NCI-H2081 treated with DMSO at 0.1 percent for 48 hours (cell line): ENCODE measurements around the gene CXCL6.

Experiments
- DNase-seq: peaks from one replicate; lab custom pipeline; 2025; lab: John Stamatoyannopoulos, UW

The CXCL6 gene

DNA sequence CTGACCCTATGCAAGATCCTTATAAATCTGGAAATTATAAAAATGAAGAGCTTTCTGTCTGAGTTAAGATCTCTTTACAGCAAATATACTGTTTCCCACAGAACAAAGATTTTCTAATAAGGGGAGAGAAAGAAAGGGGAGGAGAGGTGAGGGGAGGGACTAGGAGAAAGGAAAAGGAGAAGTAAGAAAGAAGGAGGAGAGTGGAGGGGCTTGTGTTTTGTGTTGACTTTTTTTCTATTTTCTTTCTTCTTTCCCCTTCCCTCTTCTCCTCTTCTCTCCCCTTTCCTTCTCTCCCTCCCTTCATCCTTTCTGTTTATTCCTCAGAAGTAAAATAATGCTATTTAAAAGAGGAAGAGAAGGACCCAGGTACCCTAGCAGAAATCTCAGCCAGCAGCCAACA lies 6.2 kb downstream of the CXCL6 start:
- DNase-seq = no peak

DNA sequence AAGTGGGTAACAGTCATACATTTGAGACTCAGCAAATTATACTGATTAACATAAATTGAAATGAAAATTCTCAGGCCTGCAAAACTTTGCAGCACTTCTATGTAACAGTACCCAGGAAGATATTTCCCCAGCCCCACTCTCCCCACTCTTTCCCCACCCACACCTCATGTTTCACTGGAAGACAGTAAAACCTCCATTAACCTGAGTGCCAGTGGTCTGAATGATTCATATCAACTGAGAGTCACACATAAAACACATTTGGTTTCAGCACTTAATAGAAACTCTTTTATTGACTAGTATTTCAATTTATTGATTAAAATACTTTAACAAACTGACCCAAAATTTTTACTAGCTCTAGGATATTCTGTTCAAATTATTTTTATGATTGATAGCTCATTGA lies 6.9 kb downstream of the CXCL6 start:
- no peak for DNase-seq

DNA sequence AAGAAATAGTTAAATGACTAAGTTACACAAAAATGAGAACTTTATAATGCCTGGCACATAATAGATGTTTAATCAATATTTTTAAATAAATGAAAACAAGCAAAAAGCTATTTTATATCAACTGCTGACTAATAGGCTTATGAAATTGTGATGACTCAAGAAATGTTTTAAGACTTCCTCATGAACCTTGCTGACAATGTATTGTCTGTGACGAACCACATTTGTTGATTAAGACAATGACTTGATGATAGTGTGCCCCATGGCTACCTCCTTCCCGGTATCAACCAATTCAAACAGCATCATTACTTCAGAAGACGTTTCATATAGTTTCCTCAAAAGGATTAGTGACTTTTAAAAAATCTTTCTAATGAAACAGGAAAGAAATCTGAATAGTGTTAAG lies 7.9 kb downstream of the CXCL6 start:
- DNase-seq = no peak

DNA sequence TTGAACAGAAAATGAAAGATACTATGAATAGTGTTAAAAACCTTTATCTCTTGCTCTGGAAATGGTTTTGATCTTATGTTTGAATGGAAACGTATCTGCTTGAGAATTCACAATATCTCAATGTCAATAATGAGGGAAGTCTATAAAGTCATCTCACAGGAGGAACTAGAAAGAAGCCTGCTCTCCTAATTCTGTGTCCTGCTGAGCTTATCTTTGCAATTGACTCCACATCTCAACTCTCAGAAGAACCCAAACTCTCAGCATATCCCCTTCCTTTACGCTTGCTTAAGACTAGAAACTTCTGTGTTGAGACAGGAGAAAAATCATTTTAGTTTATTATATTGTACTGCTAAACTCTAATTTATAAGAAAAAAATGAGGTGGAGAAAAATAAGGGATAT lies 8.3 kb downstream of the CXCL6 start:
- no peak for DNase-seq

DNA sequence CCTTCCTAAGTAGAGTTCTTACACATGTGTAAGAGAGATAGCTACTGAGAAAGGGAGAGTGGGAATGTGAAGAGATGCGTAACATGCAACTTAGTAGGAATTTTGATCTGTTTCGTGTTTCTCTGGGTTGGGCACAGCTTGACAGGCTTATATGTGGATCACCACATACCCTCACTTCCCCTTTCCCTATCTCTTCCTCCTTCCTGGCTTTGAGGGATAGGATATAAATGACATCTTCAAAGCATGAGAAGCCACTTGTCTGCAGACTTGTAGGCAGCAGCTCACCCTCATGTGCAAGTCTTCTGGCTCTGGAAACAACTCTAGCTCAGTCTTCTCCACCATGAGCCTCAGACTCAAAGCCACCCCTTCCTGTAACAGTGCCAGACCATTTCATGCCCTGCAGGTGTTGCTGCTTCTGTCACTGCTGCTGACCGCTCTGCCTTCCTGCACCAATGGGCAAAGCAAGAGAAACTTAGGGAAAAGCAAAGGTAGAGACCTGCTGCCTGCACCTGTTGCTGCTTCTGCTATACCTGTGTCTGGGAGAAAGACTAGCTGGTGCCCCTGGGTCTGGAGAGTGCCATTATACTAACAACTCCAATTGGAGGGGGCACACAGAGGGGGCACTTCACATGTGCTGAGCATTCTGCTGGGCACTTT lies 11.2 kb downstream of the CXCL6 start:
- no peak for DNase-seq

DNA sequence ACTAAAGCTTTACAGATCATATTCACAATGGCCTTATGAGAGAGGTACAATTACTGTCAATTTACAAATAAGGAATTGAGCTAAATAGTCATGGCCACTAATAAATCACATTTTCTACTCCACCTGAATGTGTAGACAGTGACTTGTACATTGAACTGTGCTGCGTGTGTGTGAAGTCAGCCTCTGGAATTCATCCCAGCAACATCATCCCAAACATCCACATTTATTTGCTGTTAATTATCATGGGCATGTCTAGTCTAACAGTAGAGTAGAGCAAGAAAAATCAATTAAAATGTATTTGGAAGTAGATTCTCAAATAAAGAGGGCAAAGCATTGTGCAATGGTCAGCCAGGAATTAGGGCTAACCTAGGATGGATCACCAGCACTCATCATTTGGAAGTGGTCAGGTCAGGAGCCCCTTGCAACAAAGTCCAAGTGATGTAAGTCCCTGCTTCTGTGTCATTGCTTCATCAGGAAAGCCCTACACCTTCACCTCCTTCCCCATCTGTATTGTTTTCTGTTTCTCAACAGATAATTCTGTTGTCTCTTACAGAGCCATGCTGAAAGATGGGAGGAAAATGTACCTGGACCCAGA lies 11.8 kb downstream of the CXCL6 start:
- DNase-seq = no peak

DNA sequence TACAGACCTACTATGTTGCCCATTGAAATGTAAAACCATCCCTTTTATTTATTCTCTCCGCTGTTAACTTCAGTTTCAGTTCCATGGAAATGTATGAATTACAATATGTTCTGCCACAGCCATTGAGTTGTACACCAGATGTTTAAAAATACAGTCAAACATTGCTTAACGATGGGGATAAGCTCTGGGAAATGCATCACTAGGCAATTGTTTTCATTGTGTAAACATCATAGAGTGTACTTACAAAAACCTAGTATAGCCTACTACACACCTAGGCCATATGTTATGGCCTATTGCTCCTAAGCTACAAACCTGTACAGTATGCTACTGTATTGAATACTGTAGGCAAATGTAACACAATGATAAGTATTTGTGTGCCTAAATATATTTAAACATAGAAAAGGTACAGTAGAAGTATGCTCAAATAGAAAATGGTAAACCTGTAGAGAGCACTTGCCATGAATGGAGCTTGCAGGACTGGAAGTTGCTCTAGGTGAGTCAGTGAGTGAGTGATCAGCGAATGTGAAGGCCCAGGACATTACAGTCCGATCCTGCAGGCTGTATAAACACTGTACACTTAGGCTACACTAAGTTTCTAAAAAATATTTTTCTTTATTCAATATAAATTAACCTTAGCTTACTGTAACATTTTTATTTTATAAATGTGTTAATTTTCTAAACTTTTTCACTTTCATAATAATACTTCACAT lies 13.9 kb downstream of the CXCL6 start:
- DNase-seq = no peak

DNA sequence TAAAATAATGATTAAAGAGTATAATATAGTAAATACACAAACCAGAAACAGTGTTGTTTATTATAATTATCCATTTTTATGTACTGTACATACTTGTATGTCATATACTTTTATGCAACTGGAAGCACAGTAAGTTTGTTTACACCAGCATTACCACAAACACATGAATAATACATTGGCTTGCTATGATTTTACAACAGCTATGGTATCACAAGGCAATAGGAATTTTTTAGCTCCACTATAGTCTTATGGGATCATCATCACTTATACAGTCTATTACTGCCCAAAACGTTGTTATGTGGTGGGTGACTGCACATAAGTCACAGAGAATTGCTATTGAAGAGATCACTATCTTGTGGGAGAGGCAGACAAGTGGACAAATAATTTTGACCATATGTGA lies 14.8 kb downstream of the CXCL6 start:
- no peak for DNase-seq

DNA sequence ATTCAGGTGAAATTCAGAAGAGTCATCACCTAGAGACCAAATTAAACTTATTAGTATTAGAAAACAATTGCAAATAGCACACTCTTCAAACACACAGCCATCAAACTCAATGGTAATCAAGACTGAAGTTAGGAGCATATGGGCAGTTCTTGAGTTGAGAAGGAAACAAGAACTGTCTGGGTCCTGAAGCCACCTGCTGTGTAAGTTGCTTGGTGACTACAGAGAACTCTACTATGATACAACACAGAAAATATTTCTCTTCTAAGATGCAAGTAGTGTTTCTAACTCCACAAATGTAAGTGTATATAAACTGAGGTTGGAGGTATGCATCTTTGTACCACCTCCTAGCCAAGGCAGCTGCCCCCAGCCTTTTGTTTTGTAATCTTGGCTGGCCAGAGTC lies 16.3 kb downstream of the CXCL6 start:
- DNase-seq = no peak

DNA sequence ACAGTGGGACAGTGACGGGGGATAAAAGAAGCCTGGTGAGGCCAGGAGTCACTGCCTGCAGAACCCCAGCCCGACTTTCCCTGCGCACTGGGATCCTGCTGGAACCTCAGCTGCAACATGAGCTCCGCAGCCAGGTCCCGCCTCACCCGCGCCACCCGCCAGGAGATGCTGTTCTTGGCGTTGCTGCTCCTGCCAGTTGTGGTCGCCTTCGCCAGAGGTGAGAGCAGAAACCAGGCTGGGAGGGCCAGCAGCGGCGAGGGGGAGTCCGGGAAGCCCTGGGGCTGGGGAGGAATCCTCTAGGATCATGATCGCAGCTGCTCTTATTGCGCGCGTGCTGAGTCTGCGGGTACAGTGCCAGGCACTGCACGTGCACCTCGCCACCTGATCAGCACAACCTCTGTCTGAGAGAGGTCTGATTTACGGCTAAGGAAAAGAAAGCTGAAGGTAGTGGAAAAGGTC lies 16.8 kb downstream of the CXCL6 start, which contains the start of gene PF4V1:
TSS of gene PF4V1 (plus strand) at position 51 of the 459 bp plus-strand sequence. CDS start at position 118, 67 bp downstream.
- no peak for DNase-seq

DNA sequence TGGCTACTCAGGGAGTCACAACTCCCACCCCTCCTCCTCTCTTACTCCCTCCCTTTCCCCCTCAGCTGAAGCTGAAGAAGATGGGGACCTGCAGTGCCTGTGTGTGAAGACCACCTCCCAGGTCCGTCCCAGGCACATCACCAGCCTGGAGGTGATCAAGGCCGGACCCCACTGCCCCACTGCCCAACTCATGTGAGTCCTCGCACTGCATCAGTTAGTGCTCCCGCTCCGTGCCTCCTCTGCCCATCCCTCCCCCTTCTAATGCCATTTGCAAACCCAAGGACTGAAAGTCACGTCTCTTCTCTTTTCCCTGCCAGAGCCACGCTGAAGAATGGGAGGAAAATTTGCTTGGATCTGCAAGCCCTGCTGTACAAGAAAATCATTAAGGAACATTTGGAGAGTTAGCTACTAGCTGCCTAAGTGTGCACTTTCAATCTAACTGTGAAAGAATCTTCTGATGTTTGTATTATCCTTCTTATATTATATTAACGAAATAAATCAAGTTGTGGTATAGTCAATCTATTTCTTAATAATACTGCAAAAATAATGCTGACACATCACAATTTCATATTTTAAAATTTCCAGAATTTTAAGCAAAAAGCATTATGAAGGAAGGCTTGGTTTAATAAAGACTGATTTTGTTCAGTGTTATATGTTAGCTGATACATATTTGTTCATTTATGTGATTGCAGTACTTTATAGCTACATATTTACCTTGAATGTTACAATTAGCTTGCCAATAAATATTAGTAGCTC lies 17.4 kb downstream of the CXCL6 start:
- DNase-seq = no peak

DNA sequence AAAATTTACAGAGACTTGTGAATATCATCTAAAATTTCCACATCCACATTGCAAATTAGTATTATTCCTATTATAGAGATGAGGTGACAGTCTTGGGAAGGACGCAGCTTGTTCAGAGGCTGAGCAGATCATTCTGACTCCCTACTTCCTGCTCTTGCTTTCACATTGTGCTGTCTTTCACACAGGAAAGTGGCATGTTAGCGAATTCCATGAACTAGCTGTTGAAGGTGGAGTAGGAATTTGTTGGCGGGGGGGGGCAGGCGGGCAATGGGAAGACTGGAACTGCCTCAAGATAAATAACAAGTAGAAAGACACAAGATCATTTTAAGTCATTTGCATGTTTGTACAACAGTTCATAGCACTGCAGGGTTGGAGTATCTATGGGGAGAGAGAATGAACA lies 18.9 kb downstream of the CXCL6 start:
- DNase-seq = no peak

DNA sequence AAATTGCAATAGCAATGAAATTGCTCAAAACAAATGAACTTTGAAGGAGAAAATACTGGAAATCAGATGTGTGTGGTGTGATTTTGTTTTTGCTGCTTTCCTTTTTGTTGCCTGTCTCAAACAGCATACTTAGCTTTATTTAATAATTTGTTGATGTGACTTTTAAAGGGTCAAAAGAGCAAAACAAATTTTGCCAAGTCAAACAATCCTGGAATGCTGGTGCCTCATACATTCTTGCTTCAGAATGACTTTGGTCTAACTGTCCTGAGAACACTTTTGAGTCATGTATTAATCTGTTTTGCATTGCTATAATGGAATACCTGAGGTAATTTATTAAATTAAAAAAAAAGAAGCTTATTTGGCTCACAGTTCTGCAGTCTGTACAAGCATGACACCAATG lies 20.0 kb downstream of the CXCL6 start:
- no peak for DNase-seq

DNA sequence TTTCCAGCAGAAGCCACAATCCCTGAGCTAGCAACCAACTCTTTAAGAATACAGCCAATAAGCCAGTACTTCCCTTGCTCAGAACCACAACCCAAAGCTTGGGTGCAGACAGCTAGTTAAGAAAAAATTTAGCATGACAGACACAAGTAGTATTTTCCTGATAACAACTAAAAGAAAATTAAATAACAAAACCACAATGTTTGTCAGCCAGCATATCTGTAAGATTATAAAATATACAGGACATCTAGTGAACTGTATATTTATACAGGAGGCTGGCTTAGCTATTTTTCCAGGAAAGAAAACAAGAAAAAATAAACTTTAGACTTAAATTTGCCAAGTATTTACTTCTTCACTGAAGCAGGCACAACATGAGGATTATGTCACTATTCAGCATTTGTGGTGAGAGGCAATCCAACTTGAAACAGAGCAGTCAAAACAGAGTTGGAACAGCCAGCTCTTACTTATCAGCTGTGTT lies 23.2 kb downstream of the CXCL6 start:
- DNase-seq = no peak

DNA sequence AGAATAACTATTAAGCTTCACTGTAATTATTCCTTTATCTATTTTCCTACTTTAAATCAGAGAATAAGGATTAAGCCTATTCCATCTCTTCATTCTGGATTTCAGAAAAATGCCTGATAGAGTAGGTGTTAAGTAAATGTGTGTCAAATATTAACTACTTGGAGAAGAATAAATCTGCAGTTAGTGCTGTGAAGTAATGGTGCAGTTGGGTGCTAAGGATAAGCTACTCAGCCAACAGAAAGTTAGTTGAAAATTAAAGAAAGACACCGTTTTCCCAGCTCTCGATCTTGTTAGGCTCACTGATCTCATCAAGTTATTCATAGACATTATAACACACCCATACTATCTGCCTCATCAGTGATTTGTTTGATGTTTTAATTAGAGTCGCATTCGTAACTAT lies 23.7 kb downstream of the CXCL6 start:
- no peak for DNase-seq

DNA sequence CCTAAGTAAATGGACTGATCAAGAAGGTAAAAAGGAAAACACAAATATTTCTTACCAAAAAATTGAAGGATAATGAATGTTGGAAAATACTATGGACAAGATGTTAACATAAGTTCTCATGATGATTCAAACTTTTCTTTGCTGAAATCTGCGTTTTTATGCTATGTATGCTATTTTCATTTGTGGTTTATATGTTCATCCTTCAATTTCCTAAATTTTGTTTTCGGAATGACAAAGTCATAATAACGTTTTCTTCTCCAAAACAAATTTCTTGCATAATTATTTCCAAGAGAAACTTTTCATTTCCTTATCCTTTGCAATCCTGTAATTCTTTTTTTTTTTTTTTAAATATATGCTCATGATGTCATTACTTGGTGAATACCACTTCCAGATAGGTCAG lies 24.4 kb downstream of the CXCL6 start:
- no peak for DNase-seq

DNA sequence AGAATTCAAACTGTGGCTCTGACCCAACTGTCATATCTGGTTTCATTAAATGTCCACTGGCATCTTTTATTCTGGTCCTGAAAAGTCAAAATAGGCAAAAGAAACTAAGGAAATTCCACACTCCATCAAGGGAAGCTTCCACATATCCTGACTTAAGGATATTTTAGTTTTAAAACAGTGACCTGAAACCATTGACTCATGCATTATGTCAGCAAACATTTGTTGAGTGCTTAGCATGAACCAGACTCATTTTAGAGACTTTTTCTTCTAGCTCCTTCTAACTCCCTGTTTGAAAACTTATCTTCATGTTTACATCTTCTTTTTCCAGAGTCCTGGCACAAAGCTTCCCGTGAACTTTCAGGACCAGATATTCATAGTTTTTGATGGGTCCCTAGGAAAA lies 25.8 kb downstream of the CXCL6 start:
- no peak for DNase-seq

DNA sequence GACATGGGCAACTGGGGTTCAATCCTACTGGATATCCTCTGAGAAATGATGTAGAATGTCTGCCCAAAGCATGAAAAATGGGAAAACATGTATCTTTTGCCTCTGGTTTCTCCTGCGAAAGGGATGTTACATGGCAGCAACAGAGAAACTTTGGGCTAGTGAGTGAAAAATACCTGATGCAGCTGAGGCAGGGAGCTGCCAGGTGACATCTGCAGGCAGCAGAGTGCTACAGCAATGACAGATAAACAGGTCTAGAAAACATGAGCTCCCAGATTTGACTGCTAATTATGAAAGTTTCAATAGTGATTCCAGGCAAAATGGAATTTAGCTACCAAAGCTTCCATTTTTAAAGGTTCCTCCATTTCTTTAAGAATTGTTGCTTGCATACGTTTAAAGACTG lies 27.9 kb downstream of the CXCL6 start:
- DNase-seq = no peak

DNA sequence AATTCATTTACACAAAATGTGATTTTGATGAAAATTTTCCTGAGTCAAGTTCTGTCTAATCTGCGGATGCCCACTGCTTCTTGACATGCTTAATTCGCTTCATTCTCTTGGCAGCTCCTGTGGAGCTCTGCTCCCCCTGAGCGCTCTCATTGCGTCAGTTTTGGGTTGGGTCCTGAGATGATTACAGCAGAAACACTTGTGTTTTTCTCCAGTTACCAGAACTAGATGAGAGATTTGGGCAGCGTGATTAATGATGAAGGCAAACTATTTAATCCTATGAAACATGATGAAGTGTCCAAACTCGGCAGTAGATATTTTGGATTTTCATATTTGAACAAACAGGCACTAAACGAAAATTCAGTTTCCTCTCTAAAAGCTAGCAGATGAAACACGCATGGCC lies 28.5 kb downstream of the CXCL6 start:
- DNase-seq = no peak

DNA sequence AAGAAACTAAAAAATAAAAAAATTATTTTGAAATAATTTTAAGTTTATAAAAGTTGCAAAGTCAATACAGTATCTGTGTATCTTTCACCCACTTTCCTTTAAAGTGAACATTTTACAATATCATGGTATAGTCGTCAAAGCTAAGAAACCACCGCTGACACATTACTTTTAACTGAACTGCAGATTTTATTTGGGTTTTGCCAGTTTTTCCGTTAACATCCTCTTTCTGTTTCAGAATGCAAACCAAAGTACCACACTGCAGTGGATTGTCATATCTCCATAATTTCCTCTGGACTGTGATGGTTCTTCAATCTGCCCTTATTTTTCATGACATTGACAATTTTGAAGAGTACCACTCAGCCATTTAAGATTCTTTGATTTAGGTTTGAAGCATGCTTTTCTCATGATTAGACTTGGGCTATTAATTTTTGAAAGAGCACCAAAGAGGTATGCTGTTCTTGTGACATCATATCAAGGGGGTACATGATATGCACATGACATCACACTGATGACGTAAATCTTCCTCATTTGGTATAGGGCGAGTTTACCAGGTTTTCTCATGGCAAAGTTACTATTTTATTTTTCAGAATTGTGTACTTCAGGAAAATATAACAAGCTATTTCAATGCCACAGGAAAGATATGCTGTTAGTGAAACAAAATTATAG lies 29.1 kb downstream of the CXCL6 start:
- no peak for DNase-seq

DNA sequence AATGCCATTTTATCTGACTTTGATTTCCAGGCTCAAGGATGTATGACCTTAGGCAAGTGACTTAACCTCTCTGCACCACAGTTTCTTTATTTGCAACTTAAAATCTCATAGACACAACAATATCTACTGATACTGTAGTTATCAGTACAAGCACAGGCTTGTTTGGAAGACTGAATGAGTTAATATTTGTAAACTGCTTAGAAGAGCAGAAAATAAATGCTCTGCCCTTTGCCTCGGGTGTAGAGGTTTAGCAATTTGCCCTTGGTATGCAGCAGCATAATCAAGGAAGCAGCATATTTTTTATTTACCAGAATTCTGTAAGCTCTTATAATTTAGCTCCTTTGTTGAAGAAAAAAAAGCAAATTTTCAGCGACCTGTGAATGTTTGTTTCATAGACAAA lies 29.8 kb downstream of the CXCL6 start:
- DNase-seq = no peak

DNA sequence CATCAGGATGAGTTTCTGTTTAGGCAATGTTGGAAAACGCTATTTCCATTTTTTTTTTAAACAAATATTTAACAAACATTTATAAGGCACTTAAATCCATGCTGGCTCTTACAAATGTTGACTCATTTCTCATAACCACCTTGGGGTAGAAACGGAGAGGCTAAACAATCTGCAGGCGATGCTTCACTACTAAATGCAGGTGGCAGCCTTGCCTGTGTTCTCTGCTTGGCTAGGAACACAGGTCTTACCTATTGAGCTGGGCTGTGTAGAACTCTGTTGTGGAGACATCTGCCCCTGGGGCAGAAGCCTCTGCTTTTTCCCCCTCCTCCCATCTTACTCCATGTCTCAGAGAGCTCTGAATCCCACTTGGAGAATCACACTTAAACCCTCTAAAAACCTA lies 31.3 kb downstream of the CXCL6 start:
- DNase-seq = no peak
